ENCODE measurements around the gene MYOC.

MYOC gene

GRCh38 chr1:171653796-171654195, 1.3 kb upstream of the MYOC start:
- Histone ChIP-seq H3K27me3 (ENCODE audit: control insufficient read depth, insufficient read depth, low read length, poor library complexity, severe bottlenecking) (no peaks in the 10 kb centered on the region), H3K36me3 (ENCODE audit: control insufficient read depth, insufficient read depth, low read length) (no peaks in the 10 kb centered on the region), H3K9me3 (ENCODE audit: control insufficient read depth, low read length) (no peaks in the 10 kb centered on the region), H3K27ac (ENCODE audit: insufficient read depth, low read depth, low read length, poor library complexity, severe bottlenecking) (no peak overlapping the region), H3K4me3 (ENCODE audit: insufficient read depth, low read depth, low read length) (no peak overlapping the region), H3K4me1 (ENCODE audit: control insufficient read depth, insufficient read depth, low read length) (no peaks in the 10 kb centered on the region)
- 94 to 100% methylated on average over 1 of the region's 1 CpG for WGBS, 2 experiments

GRCh38 chr1:171646249-171646560, 6.3 kb downstream of the MYOC start:
- Histone ChIP-seq H3K4me3 (ENCODE audit: insufficient read depth, low read depth, low read length) (no peak overlapping the region), H3K36me3 (ENCODE audit: control insufficient read depth, insufficient read depth, low read length) (no peaks in the 10 kb centered on the region), H3K27me3 (ENCODE audit: control insufficient read depth, insufficient read depth, low read length, poor library complexity, severe bottlenecking) (no peaks in the 10 kb centered on the region), H3K4me1 (ENCODE audit: control insufficient read depth, insufficient read depth, low read length) (no peaks in the 10 kb centered on the region), H3K27ac (ENCODE audit: insufficient read depth, low read depth, low read length, poor library complexity, severe bottlenecking) (no peak overlapping the region), H3K9me3 (ENCODE audit: control insufficient read depth, low read length) (no peaks in the 10 kb centered on the region)
- 70 to 100% methylated on average over 1 of the region's 1 CpG for WGBS, 2 experiments

- Histone ChIP-seq H3K4me1 (ENCODE audit: control insufficient read depth, insufficient read depth, low read length) (no peaks in the 10 kb centered on the region), H3K9me3 (ENCODE audit: control insufficient read depth, low read length) (no peaks in the 10 kb centered on the region), H3K4me3 (ENCODE audit: insufficient read depth, low read depth, low read length) (no peak overlapping the region), H3K36me3 (ENCODE audit: control insufficient read depth, insufficient read depth, low read length) (no peaks in the 10 kb centered on the region), H3K27ac (ENCODE audit: insufficient read depth, low read depth, low read length, poor library complexity, severe bottlenecking) (no peak overlapping the region), H3K27me3 (ENCODE audit: control insufficient read depth, insufficient read depth, low read length, poor library complexity, severe bottlenecking) (no peaks in the 10 kb centered on the region)
- 80 to 81% methylated on average over 8 of the region's 8 CpGs for WGBS, 2 experiments
Measured at GRCh38 chr1:171645553-171646248, 6.8 kb downstream of the MYOC start.

GRCh38 chr1:171644805-171645483, 7.5 kb downstream of the MYOC start:
- 22 to 24% methylated on average over 15 of the region's 15 CpGs for WGBS, 2 experiments
- Histone ChIP-seq H3K4me3 (ENCODE audit: insufficient read depth, low read depth, low read length) (no peak overlapping the region), H3K27ac (ENCODE audit: insufficient read depth, low read depth, low read length, poor library complexity, severe bottlenecking) (no peak overlapping the region)

GRCh38 chr1:171643156-171643555, 9.3 kb downstream of the MYOC start:
- WGBS, 2 experiments: 88 to 92% methylated on average over 8 of the region's 8 CpGs
- H3K9me3 ChIP-seq (ENCODE audit: control insufficient read depth, low read length): no peaks in the 10 kb centered on the region
- H3K27me3 ChIP-seq (ENCODE audit: control insufficient read depth, insufficient read depth, low read length, poor library complexity, severe bottlenecking): no peaks in the 10 kb centered on the region

More at GRCh38 chr1:171644805-171645483, 7.5 kb downstream of the MYOC start:
- no peaks in the 10 kb centered on the region for H3K4me1 ChIP-seq (ENCODE audit: control insufficient read depth, insufficient read depth, low read length)
- H3K36me3 ChIP-seq (ENCODE audit: control insufficient read depth, insufficient read depth, low read length): no peaks in the 10 kb centered on the region
- no peaks in the 10 kb centered on the region for H3K27me3 ChIP-seq (ENCODE audit: control insufficient read depth, insufficient read depth, low read length, poor library complexity, severe bottlenecking)
- no peaks in the 10 kb centered on the region for H3K9me3 ChIP-seq (ENCODE audit: control insufficient read depth, low read length)

GRCh38 chr1:171642197-171642596, 10.3 kb downstream of the MYOC start:
- Histone ChIP-seq H3K27ac (ENCODE audit: insufficient read depth, low read depth, low read length, poor library complexity, severe bottlenecking) (no peak overlapping the region), H3K4me1 (ENCODE audit: control insufficient read depth, insufficient read depth, low read length) (no peaks in the 10 kb centered on the region), H3K9me3 (ENCODE audit: control insufficient read depth, low read length) (no peaks in the 10 kb centered on the region), H3K36me3 (ENCODE audit: control insufficient read depth, insufficient read depth, low read length) (no peaks in the 10 kb centered on the region), H3K27me3 (ENCODE audit: control insufficient read depth, insufficient read depth, low read length, poor library complexity, severe bottlenecking) (no peaks in the 10 kb centered on the region), H3K4me3 (ENCODE audit: insufficient read depth, low read depth, low read length) (no peak overlapping the region)
- 93 to 94% methylated on average over 4 of the region's 4 CpGs for WGBS, 2 experiments

More at GRCh38 chr1:171643156-171643555, 9.3 kb downstream of the MYOC start:
- H3K36me3 ChIP-seq (ENCODE audit: control insufficient read depth, insufficient read depth, low read length): no peaks in the 10 kb centered on the region
- no peaks in the 10 kb centered on the region for H3K4me1 ChIP-seq (ENCODE audit: control insufficient read depth, insufficient read depth, low read length)
- no peak overlapping the region for H3K27ac ChIP-seq (ENCODE audit: insufficient read depth, low read depth, low read length, poor library complexity, severe bottlenecking)
- H3K4me3 ChIP-seq (ENCODE audit: insufficient read depth, low read depth, low read length): no peak overlapping the region

GRCh38 chr1:171641076-171641864, 11.2 kb downstream of the MYOC start:
- H3K27ac ChIP-seq (ENCODE audit: insufficient read depth, low read depth, low read length, poor library complexity, severe bottlenecking): no peak overlapping the region
- 46 to 48% methylated on average over 10 of the region's 10 CpGs for WGBS, 2 experiments
- H3K4me1 ChIP-seq (ENCODE audit: control insufficient read depth, insufficient read depth, low read length): no peaks in the 10 kb centered on the region
- no peaks in the 10 kb centered on the region for H3K9me3 ChIP-seq (ENCODE audit: control insufficient read depth, low read length)
- H3K4me3 ChIP-seq (ENCODE audit: insufficient read depth, low read depth, low read length): no peak overlapping the region
- H3K36me3 ChIP-seq (ENCODE audit: control insufficient read depth, insufficient read depth, low read length): no peaks in the 10 kb centered on the region
- H3K27me3 ChIP-seq (ENCODE audit: control insufficient read depth, insufficient read depth, low read length, poor library complexity, severe bottlenecking): no peaks in the 10 kb centered on the region

GRCh38 chr1:171640225-171640624, 12.3 kb downstream of the MYOC start:
- H3K36me3 ChIP-seq (ENCODE audit: control insufficient read depth, insufficient read depth, low read length): no peaks in the 10 kb centered on the region
- H3K9me3 ChIP-seq (ENCODE audit: control insufficient read depth, low read length): no peaks in the 10 kb centered on the region
- no peaks in the 10 kb centered on the region for H3K27me3 ChIP-seq (ENCODE audit: control insufficient read depth, insufficient read depth, low read length, poor library complexity, severe bottlenecking)
- no peaks in the 10 kb centered on the region for H3K4me1 ChIP-seq (ENCODE audit: control insufficient read depth, insufficient read depth, low read length)
- H3K4me3 ChIP-seq (ENCODE audit: insufficient read depth, low read depth, low read length): no peak overlapping the region
- no peak overlapping the region for H3K27ac ChIP-seq (ENCODE audit: insufficient read depth, low read depth, low read length, poor library complexity, severe bottlenecking)
- WGBS, 2 experiments: 93 to 100% methylated on average over 1 of the region's 1 CpG

- Histone ChIP-seq H3K9me3 (ENCODE audit: control insufficient read depth, low read length) (no peaks in the 10 kb centered on the region), H3K27ac (ENCODE audit: insufficient read depth, low read depth, low read length, poor library complexity, severe bottlenecking) (no peak overlapping the region), H3K4me1 (ENCODE audit: control insufficient read depth, insufficient read depth, low read length) (no peaks in the 10 kb centered on the region), H3K4me3 (ENCODE audit: insufficient read depth, low read depth, low read length) (no peak overlapping the region), H3K36me3 (ENCODE audit: control insufficient read depth, insufficient read depth, low read length) (no peaks in the 10 kb centered on the region), H3K27me3 (ENCODE audit: control insufficient read depth, insufficient read depth, low read length, poor library complexity, severe bottlenecking) (no peaks in the 10 kb centered on the region)
- WGBS, 2 experiments: 64 to 70% methylated on average over 3 to 4 of the region's 4 CpGs
Measured at GRCh38 chr1:171637928-171638576, 14.4 kb downstream of the MYOC start.

GRCh38 chr1:171636141-171636540, 16.3 kb downstream of the MYOC start:
- no peaks in the 10 kb centered on the region for H3K27me3 ChIP-seq (ENCODE audit: control insufficient read depth, insufficient read depth, low read length, poor library complexity, severe bottlenecking)
- H3K4me1 ChIP-seq (ENCODE audit: control insufficient read depth, insufficient read depth, low read length): no peaks in the 10 kb centered on the region
- H3K4me3 ChIP-seq (ENCODE audit: insufficient read depth, low read depth, low read length): no peak overlapping the region
- WGBS, 2 experiments: 86 to 90% methylated on average over 11 of the region's 11 CpGs
- no peaks in the 10 kb centered on the region for H3K36me3 ChIP-seq (ENCODE audit: control insufficient read depth, insufficient read depth, low read length)
- H3K27ac ChIP-seq (ENCODE audit: insufficient read depth, low read depth, low read length, poor library complexity, severe bottlenecking): no peak overlapping the region
- H3K9me3 ChIP-seq (ENCODE audit: control insufficient read depth, low read length): no peaks in the 10 kb centered on the region

Data from ectodermal cell (in vitro differentiated cells).